Muscle of back (tissue), 11 donors: ENCODE results near the gene FCRL5. TPM values are rescaled to one million over a fixed set of nuclear protein-coding genes. Genes with fewer than 3 reads are reported as not detected.
"Not testable (repeated sequence)": the region's sequence is repeated elsewhere in the genome, so short reads cannot be mapped to it uniquely, and the experiment has no call there.

ENCODE experiments used
- DNase-seq, 3 donors: peaks; one replicate each; pipeline versions ENCODE4 v3.0.0 to v3.0.0-alpha.2; 2013
- polyA plus RNA-seq, 10 donors: library from polyadenylated mRNA; unstranded; fragments of 120-200 nt; gene quantifications; one replicate each; pipeline ENCODE4 v1.2.1, GENCODE V29; 2013; ENCODE audit not compliant: insufficient read length in 10 of 10

The FCRL5 gene
- polyA plus RNA-seq, 10 donors, result 0.05 to 0.19 (median 0.09) TPM; not detected in 5

DNA sequence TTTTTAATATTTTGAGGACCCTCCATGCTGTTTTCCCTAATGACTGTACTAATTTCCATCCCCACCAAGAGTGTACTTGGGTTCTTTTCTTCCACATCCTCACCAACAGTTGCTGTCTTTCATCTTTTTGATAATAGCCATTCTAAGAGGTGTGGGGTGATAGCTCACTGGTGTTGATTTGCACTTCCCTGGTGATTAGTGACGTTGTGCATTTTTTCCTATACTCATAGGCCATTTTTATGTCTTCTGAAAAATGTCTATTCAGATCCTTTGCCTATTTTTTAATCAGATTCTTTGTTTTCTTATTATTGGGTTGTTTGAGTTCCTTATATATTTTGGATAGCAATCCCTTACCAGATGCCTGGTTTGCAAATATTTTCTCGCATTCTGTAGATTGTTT is 64.2 kb downstream of the FCRL5 start:
- DNase-seq, result no peak

DNA sequence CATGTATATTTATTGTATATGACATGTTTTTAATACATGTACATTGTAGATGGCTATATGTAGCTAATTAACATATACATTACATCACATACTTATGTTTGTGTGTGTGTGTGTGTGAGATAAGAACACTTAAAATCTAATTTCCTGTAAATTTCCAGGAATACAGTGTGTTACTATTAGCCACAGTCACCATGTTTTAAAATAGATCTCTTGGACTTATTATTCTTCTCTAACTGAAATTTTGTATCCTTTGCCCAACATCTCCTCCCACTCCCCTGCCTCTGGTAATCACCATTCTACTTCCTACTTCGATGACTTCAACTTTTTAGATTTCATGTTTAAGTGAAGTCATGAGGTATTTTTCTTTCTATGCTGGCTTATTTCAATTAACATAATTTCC is 64.8 kb downstream of the FCRL5 start:
- no peak for DNase-seq

DNA sequence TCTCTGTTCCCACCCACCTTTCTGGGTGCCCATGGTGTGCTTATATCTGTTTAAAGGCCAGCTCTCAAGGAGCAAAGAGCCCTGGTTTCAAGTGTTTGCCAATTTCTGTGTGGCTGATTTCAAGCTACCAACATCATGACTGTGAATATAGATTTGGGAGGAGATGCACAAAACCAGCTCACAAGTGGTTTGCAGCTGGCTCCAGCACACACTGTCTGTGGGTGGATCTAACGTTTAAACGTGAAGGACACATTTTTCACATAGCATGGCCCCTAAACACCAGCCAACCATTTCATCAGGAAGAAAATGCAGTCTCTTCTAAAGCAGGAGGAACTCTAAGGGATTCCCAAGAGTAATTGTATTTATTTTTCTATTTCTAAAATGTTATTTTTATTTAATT is 65.2 kb downstream of the FCRL5 start:
- no peak for DNase-seq

DNA sequence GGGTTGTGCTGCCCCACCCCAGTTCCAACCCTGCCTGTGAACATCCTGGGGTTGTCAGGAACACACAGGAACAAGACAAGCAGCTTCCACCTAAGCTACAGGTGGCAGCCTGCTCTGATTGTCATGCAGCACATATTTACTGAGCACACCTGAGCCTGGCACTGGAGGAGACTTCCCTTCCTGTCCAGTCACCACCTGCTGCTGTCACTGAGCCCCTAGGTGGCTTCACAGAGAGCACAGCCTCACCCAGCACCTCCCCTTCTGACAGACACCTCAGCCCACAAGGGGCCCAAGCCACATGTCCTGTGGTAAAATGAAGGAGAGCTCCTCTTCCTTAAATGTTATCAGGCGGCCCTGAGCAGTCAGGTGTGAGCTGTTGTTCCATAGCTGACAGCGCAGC is 65.9 kb downstream of the FCRL5 start:
- DNase-seq, result not testable (repeated sequence)

DNA sequence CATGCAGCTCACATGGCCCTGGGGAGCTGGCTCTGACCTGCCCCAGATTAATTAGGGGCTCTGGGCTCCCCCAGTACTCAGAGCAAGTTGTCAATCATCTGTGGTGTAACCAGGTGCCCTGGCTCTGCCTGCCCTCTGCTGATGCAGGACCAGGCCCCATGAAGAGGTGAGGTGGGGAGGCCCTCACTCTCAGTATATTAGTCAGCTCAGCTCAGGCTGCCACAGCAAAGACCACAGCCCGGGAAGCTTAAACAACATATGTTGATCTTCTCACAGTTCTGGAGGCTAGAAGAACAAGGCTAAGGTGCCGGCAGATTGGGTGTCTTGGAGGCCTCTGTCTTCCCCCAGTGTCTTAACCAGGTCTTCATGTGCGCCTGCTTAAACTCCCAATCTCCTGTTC is 66.5 kb downstream of the FCRL5 start:
- DNase-seq, result no peak

DNA sequence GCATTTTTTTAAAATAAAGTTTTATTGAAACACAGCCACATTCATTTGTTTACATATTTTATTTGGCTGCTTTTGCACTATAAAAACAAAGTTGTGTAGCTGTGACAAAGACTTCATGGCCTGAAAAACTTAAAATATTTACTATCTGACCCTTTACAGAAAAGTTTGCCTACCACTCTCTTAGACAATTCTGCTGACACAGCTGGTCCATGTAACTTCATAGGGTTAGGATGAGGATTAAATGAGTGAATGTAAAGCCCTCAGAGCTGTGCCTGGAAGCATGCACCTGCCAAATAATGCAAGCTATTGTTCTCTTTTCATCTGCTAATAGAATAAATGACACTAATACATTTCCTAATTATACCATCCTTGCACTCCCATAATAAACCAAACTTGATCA is 67.7 kb downstream of the FCRL5 start:
- DNase-seq, result no peak

DNA sequence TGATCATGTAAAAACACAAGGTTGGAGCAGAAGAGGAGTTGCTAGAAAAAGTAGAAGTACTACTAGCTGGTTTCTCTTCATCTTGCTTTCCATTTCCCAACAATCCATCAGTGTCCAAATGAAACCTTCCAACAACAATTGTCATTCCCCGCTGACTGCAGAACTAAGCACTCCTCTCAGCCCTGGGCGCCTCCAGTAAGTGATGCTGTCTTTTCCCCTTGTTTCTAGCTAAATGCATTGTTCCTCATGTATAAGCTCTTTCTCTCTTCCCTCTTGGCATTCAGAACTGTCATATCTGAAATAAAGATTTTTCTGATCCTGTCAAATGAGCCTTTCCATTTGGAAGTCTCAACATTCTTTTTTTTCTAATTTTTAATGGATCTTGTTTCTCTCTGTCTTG is 68.7 kb downstream of the FCRL5 start:
- no peak for DNase-seq

DNA sequence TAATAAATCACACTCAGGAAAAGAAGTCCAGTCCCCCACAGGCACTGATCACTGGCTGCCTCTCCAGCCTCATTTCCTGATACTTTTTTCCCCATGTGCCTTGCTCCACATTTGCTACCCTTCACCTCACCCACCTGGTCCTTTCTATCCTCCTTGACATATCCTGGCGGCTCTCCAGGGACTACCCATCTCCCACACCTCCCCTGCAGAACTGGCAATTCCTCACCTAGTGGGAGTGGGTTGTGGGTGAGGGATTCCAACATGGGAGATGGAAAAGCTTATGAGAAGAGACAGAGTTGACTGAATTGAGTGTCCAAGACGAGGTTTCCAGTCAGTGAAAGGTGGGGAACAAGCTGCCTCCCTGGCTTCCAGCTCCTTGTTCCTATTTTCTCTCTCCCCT is 69.6 kb downstream of the FCRL5 start:
- DNase-seq, result no peak

DNA sequence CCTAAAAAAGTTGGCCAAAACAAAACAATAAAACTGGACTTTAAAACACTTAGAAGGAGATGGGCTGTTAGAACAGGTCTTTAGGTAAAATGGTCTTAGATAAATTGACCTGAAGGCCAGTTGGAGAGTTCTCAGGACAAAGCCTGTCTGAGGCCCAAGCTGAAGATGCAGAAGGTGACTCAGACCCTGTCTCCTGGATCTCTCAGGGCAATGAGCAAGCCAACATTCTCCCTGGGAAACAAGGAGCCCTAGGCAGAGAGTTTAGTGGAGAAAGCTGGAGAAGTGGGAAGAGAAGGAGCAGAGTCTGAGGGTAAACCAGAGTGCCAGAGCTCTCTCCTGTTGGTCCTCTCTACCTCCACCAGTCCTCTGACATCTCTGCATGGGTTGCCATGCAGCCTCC is 70.1 kb downstream of the FCRL5 start:
- DNase-seq, result no peak

DNA sequence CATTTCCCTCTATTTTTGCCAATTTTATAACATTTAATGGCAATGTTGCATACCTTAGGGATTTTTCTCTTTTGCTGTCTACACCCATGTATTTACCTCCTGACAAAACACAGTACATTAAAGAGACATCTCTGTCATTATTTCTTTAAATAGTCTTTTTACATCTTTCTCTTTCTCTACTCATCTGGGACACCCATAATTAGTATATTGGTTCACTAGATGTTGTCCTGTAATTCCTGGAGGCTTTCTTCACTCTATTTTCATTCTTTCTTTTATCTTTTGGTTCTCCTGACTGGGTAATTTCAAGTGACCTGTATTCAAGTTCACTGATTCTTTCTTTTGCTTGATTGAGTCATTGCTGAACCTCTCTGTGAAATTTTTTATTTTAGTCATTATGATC is 74.3 kb downstream of the FCRL5 start:
- no peak for DNase-seq

DNA sequence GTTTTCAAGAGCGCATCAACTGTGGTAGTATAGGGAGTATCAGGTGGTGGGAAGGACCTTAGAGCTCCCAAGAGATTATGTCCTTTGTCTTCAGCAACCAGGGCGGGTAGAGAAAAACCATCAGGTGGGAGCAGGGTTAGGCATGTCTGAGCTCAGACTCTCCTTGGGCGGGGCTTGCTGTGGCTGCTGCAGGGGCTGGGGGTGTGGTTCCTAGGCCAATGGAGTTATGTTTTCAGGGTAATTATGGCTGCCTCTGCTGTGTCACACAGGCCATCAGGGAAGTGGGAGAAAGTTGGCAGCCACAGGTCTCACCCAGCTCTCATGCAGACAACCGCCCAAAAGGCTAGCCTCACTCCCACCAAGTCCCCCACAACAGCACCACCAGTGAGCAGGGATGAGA is 74.9 kb downstream of the FCRL5 start:
- no peak for DNase-seq

DNA sequence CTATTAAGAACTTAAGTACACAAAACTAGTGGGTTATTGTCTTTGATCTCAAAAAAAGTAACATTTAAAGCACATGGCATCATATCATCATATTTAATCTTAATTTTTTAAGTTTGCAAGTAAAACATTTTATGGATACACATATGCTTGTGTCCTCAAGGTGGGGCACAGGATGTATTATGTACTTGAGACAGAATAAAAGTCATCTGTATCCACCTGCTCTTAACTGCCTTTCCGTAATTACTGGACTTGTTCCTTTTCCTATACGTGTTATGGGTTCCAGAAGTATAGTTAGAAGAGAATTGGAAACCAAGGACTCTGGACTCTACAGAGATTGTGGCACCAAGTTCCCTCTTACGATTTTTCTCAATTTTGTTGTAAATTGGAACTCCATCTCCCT is 79.4 kb downstream of the FCRL5 start:
- DNase-seq, result no peak

DNA sequence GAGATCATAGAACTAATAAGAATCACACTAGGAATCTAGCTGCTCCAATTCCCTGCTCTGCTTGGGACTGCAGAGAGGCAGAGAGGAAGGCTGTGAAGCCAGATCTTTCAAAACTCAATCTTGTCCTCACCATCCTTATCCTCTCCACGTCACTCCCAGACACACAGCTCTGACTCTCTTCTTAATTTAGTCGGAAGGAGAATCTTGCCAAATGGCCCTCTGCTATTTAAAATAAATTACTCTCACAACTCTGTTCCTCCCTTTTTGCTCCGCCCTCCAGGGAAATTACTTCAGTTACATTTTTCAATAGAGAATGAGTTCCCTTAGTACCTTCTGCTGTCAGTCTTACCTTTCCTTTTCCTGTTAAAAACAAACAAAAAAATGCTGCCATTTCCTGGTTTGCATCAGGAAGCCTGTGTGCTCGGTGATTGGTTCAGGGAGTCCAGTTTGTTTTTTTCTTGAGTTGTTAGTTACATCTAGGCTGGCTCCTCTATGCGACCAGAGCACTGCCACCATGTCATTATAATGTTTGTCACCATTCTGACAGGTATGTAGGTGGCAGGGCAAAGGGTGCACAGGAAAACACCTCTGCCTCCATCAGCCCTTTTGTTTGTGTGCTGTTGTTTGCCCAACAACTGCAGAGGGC is 80.1 kb downstream of the FCRL5 start:
- DNase-seq, result no peak

DNA sequence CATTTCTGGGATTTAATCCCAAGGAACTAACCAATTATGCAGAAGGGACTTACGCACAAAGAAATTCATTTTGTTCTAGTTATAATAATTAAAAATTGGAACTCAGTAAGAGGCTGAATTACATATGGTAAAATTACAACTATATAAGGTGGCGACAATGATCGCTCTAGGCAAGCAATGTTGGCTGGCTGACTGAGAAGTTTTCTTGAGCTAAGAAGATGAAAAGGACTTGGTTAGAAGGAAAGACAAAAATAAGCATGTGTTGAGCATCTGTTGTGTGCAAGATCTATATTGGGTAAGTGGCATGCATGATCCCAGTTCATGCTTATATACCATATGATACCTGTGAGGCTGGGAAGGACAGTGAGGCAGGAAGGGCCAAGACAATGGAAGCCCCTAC is 80.8 kb downstream of the FCRL5 start:
- DNase-seq, result no peak

DNA sequence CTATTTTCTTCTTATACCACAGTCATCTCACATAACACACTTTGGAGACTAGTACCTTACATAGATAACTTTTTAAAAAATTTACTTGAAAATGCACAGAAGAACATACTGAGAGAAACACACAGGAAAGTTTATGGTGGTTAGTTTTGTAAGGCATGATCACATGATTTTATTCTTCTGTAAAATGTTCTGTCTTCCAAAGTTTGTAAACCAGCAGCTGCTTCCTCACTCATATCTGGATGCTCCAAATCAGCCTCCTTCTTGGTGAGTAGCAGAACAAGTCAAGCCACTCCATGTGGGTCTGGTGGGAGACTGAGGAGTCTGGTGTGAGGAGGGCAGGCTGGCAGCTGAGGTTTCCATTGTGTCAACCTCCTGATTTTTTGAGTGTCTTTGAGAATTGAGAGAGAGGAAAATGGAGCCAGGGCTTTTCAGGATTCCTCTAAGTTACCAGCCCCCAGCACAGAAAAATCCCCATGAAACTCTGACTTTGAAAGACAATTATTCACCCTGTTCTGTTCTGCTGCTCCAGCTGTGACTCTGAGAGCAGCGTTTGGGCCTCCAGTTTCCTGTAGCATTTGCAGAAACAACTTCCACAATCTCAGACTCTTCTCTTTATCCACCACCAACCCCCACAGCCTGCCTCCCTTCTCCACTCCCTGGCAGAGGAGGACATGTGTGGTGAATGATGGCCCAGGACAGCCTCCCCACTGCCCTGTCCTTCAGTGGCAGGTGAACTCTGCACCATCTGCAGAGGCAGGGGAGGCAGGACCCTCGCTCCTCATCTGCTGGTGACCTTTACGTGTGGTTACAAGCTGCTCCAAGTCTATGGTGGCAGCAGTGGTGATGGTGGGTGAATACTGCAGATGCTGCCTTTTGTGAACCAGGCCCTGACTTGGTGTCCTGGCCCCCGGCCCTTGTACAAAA is 82.3 kb downstream of the FCRL5 start:
- no peak for DNase-seq

DNA sequence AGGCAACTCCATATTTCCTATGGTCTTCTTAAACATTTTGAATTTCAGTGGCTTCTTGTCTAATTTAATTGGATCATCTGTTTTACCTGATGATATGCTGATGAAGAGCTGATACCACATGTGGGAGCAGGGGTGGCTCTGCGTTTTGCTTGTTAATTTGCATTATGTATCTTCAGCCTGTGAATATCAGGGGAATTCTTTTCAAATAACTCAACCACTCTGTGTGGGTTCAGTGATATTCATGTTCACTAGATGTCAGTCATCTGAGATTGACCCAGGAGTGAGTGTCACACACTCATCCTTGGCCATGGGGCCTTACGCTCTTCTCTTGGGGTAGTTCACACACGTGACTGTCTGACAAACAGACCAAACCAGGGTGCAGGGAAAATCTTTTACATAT is 83.0 kb downstream of the FCRL5 start:
- DNase-seq, result no peak

DNA sequence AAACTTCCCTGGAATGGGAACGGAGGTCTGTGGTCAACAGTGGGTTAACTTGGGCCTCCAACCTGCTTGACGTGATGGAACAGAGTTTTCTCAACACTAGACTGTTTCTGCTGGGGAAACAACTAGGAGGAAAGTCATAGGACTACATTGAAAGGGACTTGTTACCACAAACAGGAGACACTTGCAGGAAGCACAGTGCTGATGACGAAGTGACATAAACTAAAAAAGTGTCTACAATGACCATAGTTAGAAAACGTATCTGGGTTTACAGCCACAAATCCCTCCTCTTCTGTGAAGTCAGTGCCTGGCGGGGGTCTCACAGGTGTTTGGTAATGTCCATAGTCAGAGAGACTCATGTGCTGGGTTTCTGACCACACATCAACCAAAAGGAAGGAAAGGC is 86.3 kb downstream of the FCRL5 start:
- no peak for DNase-seq

Other genes starting within 250 kb of the FCRL5 start
- not detected for gene FCRL4, start 45.6 kb upstream of the FCRL5 start, polyA plus RNA-seq
- under 1 TPM in 5 of 10 donors, not detected in 5; 0.09 to 0.58 (median 0.13) TPM for gene FCRL3, start 148.3 kb upstream of the FCRL5 start, polyA plus RNA-seq
- gene FCRL2, start 224.6 kb upstream of the FCRL5 start, polyA plus RNA-seq, result under 1 TPM in 4 of 10 donors, not detected in 6; 0.07 to 0.28 (median 0.17) TPM